Testis (tissue), 2 donors: ENCODE measurements around the gene CREB3L2.

ENCODE experiments used
- CTCF ChIP-seq, 3 experiments: fragments of 450-650 bp in 2 of 3; fragments of 200-600 bp in 1 of 3; sonication (generic) in 1 of 3; IDR thresholded peaks; one replicate each; pipeline ENCODE4 v1.5.1; 2016 to 2019; ENCODE audit warnings: antibody characterized with exemption in 3 of 3, mild to moderate bottlenecking in 2 of 3, moderate library complexity in 1 of 3
- POLR2A ChIP-seq: fragments of 450-650 bp; IDR thresholded peaks from one replicate; pipeline ENCODE4 v1.6.1; 2017; ENCODE audit warnings: antibody characterized with exemption, mild to moderate bottlenecking, moderate library complexity

GRCh38 chr7:138002828-138003189, 923 bp upstream of the CREB3L2 start:
- TF ChIP-seq CTCF (IDR thresholded peaks at IDR 0.05) = no peak
- TF ChIP-seq POLR2A = no peak
